ENCODE measurements around the gene SFXN1. TPM values are rescaled to one million over a fixed set of nuclear protein-coding genes. Genes with fewer than 3 reads are reported as not detected.

The SFXN1 gene
- total RNA-seq, 1 donor from 2014 or later = 22.6 TPM

DNA sequence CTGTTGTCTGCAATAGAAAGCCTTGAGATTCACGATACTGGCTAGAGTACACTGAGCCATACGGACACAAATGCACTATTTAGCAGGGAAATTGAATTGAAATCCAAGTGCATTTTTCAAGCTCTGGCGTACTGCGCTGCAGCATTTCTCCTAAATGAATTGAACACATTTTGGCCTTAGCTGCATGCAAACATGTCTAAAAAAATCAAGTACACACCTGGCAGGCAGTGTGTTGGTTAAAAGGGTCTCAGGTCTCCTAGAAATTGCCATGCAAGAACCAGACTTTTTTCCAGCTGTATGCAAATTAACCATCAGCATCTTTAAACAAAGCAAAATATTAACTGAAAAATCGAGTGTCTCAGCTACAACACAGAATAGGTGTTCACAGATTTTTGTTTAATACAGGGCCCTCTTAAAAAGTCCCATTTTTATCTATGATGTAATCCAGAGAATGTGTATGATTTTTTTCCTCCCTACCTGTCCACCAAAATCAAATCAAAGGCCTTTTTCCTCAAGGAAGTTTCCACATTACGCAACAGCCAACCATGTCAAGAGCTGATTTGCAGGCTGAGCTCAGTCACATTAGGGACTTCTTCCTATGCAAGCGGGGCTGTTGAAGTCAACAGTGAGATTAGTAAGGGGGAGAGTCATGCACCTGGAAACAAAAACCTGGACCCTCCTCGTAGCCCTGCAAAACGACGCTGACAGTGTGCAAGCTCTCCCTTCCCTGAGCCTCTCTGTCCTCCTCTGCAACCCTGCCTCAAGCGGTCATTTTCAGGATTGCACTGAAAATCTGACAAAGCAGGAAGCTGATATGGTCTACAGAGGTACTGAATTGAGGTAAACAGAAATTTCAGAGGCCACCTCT lies 14.1 kb upstream of the SFXN1 start:
- intact Hi-C loops (cut with DNase I) = no loop called here
- peak; percentile 55 for ATAC-seq
- peak; percentile 69 for DNase-seq (ENCODE audit: low spot score)

DNA sequence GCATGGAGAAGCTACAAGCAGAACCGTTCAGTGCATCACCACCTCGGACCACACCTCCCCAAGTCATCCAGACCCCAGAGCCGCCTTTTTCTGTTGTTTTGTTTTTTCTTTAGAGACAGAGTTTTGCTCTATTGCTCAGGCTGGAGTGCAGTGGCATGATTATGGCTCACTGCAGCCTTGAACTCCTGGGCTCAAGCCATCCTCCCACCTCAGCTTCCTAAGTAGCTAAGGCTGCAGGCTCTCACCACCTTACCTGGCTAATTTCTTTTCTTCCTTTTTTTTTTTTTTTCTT lies 13.5 kb upstream of the SFXN1 start:
- intact Hi-C loops (cut with DNase I) = no loop called here
- no peak for DNase-seq (ENCODE audit: low spot score)
- ATAC-seq = no peak

DNA sequence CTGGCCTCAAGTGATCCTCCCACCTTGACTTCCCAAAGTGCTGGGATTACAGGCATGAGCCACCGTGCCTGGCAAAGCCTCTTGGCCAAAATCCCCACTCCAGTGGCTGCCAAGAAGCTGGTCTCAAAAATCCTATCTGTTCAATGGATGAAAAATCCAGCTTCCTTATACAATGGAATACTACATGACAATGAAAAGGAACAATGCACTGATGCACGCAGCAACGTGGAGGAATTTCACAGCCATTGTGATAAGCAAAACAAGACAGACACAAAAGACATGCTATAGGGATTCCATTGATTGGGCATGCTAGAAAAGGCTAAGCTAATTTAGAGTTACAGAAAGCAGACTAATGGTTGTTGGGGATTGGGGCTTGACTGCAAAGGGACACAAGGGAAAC lies 13.1 kb upstream of the SFXN1 start:
- ATAC-seq (no peak), DNase-seq (ENCODE audit: low spot score) (no peak)
- intact Hi-C loops (cut with DNase I) = no loop called here

DNA sequence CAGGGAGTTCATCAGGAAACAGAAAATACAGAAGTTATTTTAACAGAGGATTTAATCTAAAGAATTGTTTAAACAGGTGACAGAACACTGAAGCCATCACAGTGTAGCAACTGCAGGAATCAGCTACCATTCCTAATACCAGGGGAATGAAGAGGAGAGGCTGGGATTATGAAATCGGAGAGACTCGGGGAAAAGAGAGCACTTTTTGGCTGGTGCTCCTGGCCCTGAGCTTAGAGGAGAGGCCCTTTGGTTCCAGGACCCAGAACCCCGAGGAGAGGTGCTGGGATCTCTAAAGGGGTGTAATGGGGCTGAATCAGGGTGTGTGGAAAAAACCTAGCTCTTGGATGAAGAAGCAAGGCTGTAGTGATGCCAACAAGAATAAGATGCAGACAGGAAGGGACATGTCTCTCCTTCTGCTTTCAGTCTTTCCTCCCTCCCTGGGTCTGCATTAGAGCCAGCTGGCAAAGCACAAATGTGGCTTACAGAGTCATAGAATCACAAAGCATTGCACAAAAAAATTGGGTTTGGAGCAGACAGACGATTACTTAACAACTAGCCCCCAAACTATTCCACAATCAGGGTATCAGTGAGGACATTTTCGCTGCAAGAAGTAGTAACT lies 11.6 kb upstream of the SFXN1 start:
- DNase-seq (ENCODE audit: low spot score) (no peak), ATAC-seq (peak; percentile 92)
- intact Hi-C loops (cut with DNase I) = no loop called here

DNA sequence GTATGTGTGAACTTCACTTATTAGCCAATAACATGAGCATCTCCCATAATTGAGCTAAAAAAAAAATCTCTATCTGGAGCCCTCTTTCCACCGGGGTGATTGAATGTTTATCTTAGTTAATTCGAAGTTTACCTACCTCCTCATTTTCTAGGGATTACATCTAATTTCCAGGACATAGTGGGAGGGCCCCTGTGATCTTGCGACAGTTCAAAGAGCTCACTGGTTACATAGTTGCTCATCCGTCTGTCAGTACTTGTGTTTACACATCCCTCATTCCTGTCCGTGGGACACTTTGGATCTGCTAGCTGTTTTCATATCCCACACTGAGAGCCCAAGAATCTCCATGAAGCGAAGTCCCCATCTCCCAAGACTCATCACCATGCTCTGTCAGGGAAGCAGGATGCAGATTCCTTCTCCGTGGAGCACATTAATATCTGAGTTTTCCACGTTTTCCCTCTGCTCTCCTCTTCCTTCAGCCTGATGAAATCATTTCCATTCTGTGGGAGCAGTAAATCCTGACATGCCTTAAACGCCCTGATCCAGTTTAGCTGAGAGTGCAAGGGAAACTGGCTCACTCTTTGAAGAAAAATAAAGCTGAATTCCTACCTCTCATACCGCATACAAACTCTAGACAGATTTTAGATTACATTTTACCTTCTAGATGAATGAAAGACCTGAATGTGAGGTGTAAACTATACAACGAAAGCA lies 10.2 kb upstream of the SFXN1 start:
- ATAC-seq (no peak), DNase-seq (ENCODE audit: low spot score) (no peak)
- intact Hi-C loops (cut with DNase I) = no loop called here

DNA sequence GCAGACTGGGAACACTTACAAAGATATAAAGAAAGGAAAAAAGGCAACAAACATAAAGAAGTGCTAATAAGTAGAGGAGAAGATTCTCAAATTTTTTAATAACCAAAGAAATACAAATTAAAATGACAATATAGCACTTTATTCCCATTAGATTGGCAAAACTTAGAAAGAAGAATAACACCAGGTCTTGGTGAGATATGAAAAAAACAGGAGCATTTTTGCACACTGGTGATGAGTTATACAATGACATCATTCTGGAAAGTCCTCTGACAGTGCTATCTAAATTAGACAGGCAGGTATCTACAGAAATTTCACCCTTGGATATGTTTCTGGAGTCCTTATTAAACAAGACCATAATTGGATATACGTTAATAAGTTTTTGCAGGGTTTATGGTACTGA lies 9.5 kb upstream of the SFXN1 start:
- DNase-seq (ENCODE audit: low spot score) (no peak), ATAC-seq (no peak)
- intact Hi-C loops (cut with DNase I) = no loop called here

DNA sequence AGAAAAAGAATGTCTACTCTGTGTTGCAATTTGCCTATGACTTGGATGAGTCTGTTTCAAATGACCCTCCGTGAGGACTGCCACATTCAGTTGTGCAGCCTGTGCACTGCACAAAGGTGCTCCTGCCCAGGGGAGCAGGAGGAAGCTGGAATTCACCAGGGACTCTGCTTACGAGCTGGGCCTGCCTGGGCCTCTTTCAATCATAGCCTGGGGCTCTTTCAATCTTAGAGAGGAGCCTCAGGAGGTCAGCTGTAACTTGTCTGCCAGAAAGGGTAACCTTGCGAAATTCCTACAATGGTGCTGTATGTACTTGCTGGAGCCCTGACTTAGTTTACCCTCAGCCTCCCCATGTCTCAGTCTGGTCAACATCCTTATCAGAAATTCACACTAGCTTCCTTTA lies 8.4 kb upstream of the SFXN1 start:
- intact Hi-C loops (cut with DNase I) = no loop called here
- no peak for DNase-seq (ENCODE audit: low spot score)
- ATAC-seq = no peak

DNA sequence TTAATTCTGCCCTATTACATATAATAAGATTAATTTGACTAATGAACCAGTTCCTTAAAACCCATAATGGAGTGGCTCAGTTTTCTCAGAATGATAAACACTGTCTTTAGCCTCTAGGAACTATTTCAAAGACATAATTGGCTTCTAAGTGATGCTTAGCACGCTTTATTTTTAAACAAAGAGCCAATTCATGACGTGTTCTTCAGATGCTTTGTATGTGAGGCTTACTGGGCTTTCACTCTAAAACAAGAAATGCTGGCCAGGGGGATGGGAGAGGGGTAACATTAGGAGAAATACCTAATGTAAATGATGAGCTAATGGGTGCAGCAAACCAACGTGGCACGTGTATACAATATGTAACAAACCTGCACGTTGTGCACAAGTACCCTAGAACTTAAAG lies 7.6 kb upstream of the SFXN1 start:
- intact Hi-C loops (cut with DNase I) = no loop called here
- no peak for DNase-seq (ENCODE audit: low spot score)
- no peak for ATAC-seq

DNA sequence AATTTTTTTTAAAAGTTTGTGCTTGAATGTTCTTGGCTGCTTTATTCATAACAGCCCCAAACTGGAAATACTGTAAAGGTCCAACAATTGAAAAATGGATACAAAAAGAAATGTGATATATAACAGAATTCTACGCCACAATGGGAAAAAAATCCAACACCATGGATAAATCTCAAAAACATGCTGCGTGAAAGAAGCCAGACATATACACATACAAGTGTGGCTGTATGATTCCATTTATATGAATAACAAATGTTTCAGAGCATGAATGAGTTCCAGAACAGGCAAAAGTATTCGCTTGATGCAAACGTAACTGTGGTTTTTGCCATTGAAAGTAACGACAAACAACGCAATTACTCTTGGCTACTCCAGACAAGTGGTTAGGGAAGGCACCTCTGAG lies 7.2 kb upstream of the SFXN1 start:
- ATAC-seq (no peak), DNase-seq (ENCODE audit: low spot score) (no peak)
- intact Hi-C loops (cut with DNase I) = no loop called here

DNA sequence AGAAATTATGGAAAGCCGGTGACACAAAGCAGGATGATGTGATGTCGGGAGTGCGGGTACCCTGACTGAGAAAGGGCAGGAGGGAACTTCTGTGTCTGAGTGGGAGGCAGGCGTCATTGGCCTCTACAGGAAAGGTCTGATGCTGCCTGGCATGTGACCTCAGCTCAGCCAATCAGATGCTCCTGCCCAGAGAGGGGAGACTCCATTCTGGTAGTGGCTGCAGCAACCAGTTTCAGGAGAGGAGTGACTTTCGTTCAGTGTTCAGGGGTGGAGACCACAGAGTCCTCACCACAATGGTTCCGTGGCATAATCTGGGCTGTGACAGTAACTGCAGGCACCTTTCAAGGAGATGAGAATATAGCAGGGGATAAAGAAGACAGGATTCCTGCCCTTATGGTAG lies 6.7 kb upstream of the SFXN1 start:
- no peak for DNase-seq (ENCODE audit: low spot score)
- ATAC-seq = no peak
- intact Hi-C loops (cut with DNase I) = no loop called here

DNA sequence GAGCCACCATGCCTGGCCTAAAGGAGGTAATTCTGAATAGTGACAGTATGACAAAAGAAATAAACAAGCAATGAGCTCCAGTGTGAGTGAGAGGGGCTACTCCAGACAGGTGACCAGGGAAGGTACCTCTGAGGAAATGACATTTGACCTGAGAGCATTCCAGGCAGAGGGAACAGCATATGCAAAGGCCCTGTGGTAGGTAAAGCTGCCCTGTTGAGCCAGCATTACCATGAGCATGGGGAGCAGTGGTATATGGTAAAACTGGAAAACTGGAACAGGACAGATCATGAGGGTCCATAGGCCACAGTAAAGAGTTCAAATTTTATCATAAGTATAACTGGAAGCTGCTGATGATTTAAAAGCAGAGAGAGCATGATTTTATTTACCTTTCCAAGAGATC lies 6.0 kb upstream of the SFXN1 start:
- intact Hi-C loops (cut with DNase I) = no loop called here
- ATAC-seq (no peak), DNase-seq (ENCODE audit: low spot score) (no peak)

DNA sequence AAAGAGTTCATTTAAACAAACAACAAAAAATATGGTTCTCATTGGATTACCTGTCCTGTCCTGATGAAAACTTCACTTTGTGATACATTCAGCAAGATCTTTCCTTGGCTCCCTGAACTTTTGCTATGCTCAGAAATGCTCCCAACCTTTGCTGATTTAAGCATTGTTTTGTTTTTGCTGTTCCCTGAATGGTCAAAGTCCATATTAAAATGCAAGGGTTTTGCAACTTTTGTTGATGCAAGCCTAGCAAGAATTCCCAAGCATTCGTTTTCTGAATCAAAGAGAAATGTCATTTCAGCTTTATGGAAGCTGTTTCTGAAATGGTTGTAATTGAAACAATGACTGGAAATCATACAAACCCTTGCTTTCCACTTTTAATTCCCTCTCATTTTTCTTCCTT lies 3.1 kb upstream of the SFXN1 start:
- no peak for ATAC-seq
- intact Hi-C loops (cut with DNase I) = no loop called here
- no peak for DNase-seq (ENCODE audit: low spot score)

DNA sequence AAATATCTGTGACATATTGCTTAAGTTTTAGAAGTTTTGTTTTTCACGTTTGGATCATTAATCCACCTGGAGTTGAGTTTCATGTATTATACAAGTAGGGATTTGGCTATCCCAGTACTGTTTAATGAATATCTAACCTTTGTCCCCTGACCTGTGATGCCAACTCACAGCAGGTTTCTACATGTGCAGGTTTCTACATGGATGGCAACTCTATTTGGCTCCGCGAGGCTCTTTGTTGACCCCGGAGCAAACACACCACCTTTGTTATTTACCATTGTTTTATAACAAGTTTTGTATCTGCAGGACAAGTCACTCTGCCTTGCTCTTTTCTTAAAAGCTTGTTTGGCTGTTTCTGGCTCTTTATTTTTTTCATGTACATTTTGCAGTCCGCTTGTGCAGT lies 920 bp upstream of the SFXN1 start:
- ATAC-seq (no peak), DNase-seq (ENCODE audit: low spot score) (no peak)
- intact Hi-C loops (cut with DNase I) = no loop called here

DNA sequence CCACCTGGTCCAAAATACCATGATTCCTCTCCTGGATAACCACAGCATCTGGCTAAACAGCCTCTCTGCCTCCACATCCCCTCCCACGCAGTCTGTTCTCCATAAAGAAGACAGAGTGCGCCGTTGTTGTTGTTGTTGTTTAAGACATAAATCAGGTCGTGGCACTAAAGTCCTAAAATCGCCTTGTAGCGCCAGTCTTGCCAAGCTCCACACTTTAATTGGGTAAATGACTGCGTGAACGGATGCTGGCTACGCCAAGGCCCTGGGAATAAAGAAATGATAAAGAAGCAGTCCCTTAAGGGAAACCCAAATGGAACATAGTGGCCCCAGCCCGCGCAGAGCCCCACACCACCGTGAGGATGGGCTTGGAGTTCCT lies 364 bp upstream of the SFXN1 start:
- intact Hi-C loops (cut with DNase I) = no loop called here
- DNase-seq (ENCODE audit: low spot score) = no peak
- peak; percentile 5 for ATAC-seq

DNA sequence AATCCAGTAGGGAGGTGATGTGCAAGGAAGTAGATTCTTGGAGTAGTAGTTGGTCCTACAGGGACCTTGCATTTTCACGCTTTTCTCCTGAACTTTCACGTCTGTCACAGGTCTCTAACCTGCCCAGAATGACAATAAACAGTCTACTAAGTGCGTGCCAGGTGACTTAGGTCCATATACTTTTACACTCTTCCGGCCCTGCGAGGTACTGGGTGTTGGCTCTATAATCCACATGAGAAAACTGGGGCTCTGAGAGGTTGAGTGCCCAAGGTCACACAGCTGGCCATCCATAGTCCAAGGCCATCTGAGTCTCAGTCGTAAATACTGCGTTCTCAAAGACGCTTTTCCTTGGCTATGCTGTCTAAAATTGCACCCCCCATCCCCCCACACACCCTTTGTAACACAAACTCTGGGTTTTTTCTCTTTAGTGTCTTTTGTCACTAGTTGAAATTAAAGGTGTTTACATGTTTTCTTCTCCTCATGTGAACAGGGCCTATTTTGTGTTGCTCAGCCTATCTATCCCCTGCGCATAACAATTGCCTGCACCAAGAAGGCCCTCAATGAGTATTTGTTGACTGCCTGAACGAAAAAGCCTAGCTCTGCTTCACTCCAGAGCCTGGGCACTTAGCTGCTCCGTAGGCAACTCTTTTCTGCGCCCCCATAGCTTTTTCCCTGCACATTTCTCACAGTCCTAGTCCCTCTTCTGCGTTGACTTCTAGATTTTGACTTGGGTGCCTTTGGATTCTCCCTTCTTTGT lies 943 bp downstream of the SFXN1 start:
- no peak for ATAC-seq
- intact Hi-C loops (cut with DNase I) = no loop called here
- no peak for DNase-seq (ENCODE audit: low spot score)

DNA sequence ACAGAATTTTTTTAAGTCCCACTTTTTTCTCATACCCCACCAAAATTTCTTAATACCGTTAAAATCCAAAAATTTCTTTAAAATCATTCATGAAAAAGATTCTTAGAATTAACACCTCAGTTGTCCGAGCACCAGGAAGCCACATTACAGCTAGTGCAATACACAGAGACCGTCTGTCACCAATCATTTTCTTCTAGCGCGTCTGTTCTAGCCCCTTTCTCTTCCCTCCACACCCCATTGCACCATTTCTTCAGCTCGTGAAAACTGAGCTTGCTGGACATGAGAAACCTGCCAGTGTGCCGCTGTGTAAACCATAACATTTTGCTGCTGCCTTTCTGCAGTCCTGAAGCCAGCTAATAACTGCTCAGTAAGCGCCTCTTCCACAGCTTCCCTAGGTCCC lies 5.0 kb downstream of the SFXN1 start:
- ATAC-seq (no peak), DNase-seq (ENCODE audit: low spot score) (no peak)
- intact Hi-C loops (cut with DNase I) = no loop called here

DNA sequence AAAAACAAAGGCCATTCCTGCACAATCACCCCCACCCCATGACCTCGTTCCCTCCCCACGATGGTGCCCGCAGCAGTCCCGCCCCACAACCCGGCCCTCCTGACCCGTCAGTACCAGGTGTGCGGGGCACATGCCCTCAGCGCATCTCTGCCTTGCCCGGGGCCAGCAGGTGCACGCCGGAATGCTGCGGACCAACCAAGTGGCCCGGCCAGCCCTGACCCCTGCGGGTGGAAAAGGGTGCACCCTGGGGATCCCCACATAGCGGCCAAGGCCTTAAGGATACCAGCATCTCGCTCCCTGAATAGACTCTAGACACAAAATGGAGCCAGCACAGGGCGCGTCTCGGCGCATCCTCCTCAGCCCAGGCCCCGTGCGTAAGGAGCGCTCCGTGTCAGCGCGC lies 6.0 kb downstream of the SFXN1 start:
- no peak for ATAC-seq
- no peak for DNase-seq (ENCODE audit: low spot score)
- intact Hi-C loops (cut with DNase I) = no loop called here

DNA sequence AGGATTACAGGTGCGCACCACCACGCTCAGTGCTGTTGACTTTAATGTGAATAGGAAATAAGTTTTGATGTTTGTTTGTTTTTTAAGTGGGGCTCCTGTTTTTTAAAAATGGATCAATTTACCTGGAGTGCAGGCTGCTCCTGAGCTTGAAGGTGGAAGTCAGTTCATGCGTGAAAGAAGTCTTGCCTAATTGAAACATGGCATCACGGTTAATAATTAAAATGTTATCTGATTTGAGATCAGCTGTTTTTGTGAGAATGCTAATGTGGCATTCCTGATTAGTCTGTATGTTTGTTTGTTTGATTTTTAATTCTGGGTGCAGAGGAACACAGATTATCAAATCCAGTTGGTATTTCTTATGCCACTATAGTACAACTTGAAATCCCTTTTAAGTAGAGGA lies 6.5 kb downstream of the SFXN1 start:
- intact Hi-C loops (cut with DNase I) = no loop called here
- no peak for ATAC-seq
- DNase-seq (ENCODE audit: low spot score) = no peak

DNA sequence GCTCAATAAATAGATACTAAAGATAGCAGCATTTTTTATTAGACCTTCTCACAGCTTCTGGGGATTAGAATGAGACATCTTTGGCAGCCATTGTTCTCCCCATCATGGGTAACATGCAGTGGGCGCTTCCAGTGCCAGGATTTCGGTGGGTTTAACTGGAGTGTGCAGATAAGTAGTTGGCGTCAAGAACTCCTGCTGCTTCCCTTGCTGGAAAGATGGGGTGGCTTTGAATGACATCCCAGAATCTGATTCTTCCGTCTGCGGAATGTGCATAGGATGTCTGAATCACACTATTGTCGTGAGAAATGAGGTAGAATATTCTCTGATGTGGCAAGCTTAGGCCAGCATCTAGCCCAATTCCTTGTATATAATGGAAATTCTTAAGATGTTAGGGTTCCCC lies 7.3 kb downstream of the SFXN1 start:
- intact Hi-C loops (cut with DNase I) = no loop called here
- no peak for DNase-seq (ENCODE audit: low spot score)
- no peak for ATAC-seq
